Measurements from ENCODE around the gene SLC22A5.

Gene SLC22A5

DNA sequence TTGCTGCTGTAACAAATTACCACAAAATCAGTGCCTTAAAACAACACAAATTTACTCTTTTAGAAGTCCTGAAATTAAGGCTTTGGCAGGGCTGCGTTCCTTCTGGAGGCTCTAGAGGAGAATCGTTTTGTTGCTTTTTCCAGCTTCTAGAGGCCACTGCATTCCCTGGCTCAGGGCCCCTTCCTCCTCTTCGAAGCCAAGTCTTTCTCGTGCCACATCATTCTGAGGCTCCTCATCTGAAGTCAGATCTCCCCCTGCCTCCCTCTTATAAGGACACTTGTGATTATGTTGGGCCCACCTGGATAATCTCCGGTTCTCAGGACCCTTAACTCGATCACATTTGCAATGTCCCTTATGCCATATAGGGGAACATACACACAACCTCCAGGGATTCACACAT lies 48.0 kb downstream of the SLC22A5 start:
- Histone ChIP-seq H2BK15ac (ENCODE audit: low read depth, poor library complexity, severe bottlenecking) (no peak overlapping the region), H2AK5ac (ENCODE audit: low read length, severe bottlenecking) (no peak overlapping the region), H3K18ac (ENCODE audit: low read depth in 1 of 2, low read length in 2 of 2) (no peak overlapping the region), H3K14ac (ENCODE audit: low read length in 2 of 2) (no peak overlapping the region), H3K27ac (ENCODE audit: low read length, poor library complexity, severe bottlenecking) (no peak overlapping the region), H3K23ac (ENCODE audit: low read length in 2 of 2) (no peak overlapping the region), H3K9me3 (ENCODE audit: control insufficient read depth, low read length) (no peaks in the 10 kb centered on the region), H2BK120ac (ENCODE audit: low read depth, low read length) (no peak overlapping the region), H3K79me1 (replicated peaks; ENCODE audit: low read length, poor library complexity, severe bottlenecking) (peaks cover 3% of the 10 kb centered on the region), H4K8ac (ENCODE audit: low read length) (no peak overlapping the region), H3K4me2 (ENCODE audit: low read length, poor library complexity, severe bottlenecking) (no peak overlapping the region), H3K36me3 (ENCODE audit: control insufficient read depth in 1 of 2, insufficient read depth in 2 of 2, low read depth in 1 of 2, low read length in 2 of 2) (peaks cover 0 to 15% of the 10 kb centered on the region in 2 experiments), H3K4ac (ENCODE audit: low read depth in 1 of 2, low read length in 2 of 2) (no peak overlapping the region), H3K27me3 (ENCODE audit: control insufficient read depth in 1 of 2, insufficient read depth in 1 of 2, low read length in 2 of 2) (no peaks in the 10 kb centered on the region), H2AFZ (ENCODE audit: low read depth, low read length) (no peak overlapping the region), H2BK12ac (ENCODE audit: low read length in 2 of 2) (no peak overlapping the region), H3K4me3 (ENCODE audit: insufficient read depth in 1 of 2, low read depth in 1 of 2, low read length in 2 of 2) (no peak overlapping the region), H3K4me1 (ENCODE audit: control insufficient read depth, insufficient read depth, low read depth, low read length) (peaks cover 13% of the 10 kb centered on the region), H3K9ac (ENCODE audit: low read length) (peak overlapping the region; percentile 52), H4K91ac (ENCODE audit: low read length) (no peak overlapping the region), H2BK5ac (ENCODE audit: low read depth, low read length, poor library complexity, severe bottlenecking) (no peak overlapping the region)
- 96% methylated on average over 6 of the region's 6 CpGs for WGBS
- DNase-seq, result no peak

DNA sequence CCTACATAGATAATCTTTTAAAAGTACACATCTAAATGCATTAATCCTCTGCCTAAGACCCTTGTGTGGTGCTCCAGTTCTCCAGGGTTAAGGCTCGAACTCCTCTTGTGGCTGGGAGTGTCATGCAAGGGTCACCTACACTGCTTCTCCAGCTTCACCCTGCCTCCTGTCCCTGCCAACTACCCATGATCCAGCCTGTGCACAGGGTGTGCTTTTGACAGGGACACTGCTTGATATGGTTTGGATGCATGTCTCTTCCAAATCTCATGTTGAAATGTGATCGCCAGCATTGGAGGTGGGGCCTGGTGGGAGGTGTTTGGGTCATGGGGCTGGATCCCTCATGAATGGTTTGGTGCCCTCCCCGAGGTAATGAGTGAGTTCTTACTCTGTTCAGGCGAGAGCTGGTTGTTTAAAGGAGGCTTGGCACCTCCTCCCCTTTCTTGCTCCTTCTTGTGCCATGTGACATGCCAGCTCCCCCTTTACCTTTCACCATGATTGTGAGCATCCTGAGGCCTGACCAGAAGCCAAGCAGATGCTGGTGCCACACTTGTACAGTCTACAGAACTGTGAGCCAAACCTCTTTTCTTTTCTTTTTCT lies 48.5 kb downstream of the SLC22A5 start:
- Histone ChIP-seq H3K79me1 (replicated peaks; ENCODE audit: low read length, poor library complexity, severe bottlenecking) (peaks cover 3% of the 10 kb centered on the region), H3K4me2 (ENCODE audit: low read length, poor library complexity, severe bottlenecking) (no peak overlapping the region), H3K36me3 (ENCODE audit: control insufficient read depth in 1 of 2, insufficient read depth in 2 of 2, low read depth in 1 of 2, low read length in 2 of 2) (peaks cover 0 to 18% of the 10 kb centered on the region in 2 experiments), H3K9me3 (ENCODE audit: control insufficient read depth, low read length) (no peaks in the 10 kb centered on the region), H3K9ac (ENCODE audit: low read length) (no peak overlapping the region), H3K27me3 (ENCODE audit: control insufficient read depth in 1 of 2, insufficient read depth in 1 of 2, low read length in 2 of 2) (no peaks in the 10 kb centered on the region), H3K4me3 (ENCODE audit: insufficient read depth in 1 of 2, low read depth in 1 of 2, low read length in 2 of 2) (no peak overlapping the region), H2BK12ac (ENCODE audit: low read length in 2 of 2) (peak overlapping the region in 1 of 2 experiments; percentile 32), H3K18ac (ENCODE audit: low read depth in 1 of 2, low read length in 2 of 2) (peak overlapping the region in 1 of 2 experiments; percentile 16), H3K14ac (ENCODE audit: low read length in 2 of 2) (no peak overlapping the region), H3K4ac (ENCODE audit: low read depth in 1 of 2, low read length in 2 of 2) (no peak overlapping the region), H2BK5ac (ENCODE audit: low read depth, low read length, poor library complexity, severe bottlenecking) (no peak overlapping the region), H3K27ac (ENCODE audit: low read length, poor library complexity, severe bottlenecking) (no peak overlapping the region), H2AFZ (ENCODE audit: low read depth, low read length) (no peak overlapping the region), H3K4me1 (ENCODE audit: control insufficient read depth, insufficient read depth, low read depth, low read length) (peaks cover 17% of the 10 kb centered on the region), H2AK5ac (ENCODE audit: low read length, severe bottlenecking) (peak overlapping the region; percentile 78), H2BK120ac (ENCODE audit: low read depth, low read length) (no peak overlapping the region), H4K91ac (ENCODE audit: low read length) (peak overlapping the region; percentile 2), H3K23ac (ENCODE audit: low read length in 2 of 2) (no peak overlapping the region), H2BK15ac (ENCODE audit: low read depth, poor library complexity, severe bottlenecking) (no peak overlapping the region), H4K8ac (ENCODE audit: low read length) (no peak overlapping the region)
- WGBS, result 96% methylated on average over 3 of the region's 4 CpGs
- DNase-seq, result no peak

DNA sequence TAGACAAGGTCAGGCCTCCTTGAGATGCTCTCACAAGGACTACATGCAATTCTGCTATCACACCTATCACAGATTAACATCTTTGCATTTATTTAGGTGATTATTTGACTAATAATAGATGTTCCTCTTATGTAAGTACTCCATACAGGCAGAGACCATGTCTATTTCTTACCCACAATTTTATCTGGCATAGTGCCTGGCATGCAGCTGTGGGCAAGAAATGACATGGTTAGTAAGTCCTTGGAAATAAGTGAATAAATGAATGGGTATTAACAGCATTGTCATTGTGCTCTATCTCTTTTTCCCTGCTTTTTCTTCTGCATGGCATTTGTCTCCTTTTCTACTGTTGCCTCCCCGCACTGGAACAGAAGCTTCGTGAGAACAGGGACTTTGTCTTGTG lies 49.4 kb downstream of the SLC22A5 start:
- no peaks in the 10 kb centered on the region for H3K27me3 ChIP-seq (ENCODE audit: control insufficient read depth in 1 of 2, insufficient read depth in 1 of 2, low read length in 2 of 2)
- no peak overlapping the region for H3K4me2 ChIP-seq (ENCODE audit: low read length, poor library complexity, severe bottlenecking)
- H3K9ac ChIP-seq (ENCODE audit: low read length), result no peak overlapping the region
- WGBS, result 100% methylated on average over 2 of the region's 2 CpGs
- no peak overlapping the region for H3K23ac ChIP-seq (ENCODE audit: low read length in 2 of 2)
- H3K18ac ChIP-seq (ENCODE audit: low read depth in 1 of 2, low read length in 2 of 2), result no peak overlapping the region
- peaks cover 0 to 18% of the 10 kb centered on the region in 2 experiments for H3K36me3 ChIP-seq (ENCODE audit: control insufficient read depth in 1 of 2, insufficient read depth in 2 of 2, low read depth in 1 of 2, low read length in 2 of 2)
- H3K4ac ChIP-seq (ENCODE audit: low read depth in 1 of 2, low read length in 2 of 2), result no peak overlapping the region
- peaks cover 4% of the 10 kb centered on the region for H3K79me1 ChIP-seq (replicated peaks; ENCODE audit: low read length, poor library complexity, severe bottlenecking)
- no peaks in the 10 kb centered on the region for H3K9me3 ChIP-seq (ENCODE audit: control insufficient read depth, low read length)
- no peak overlapping the region for H2AFZ ChIP-seq (ENCODE audit: low read depth, low read length)
- no peak overlapping the region for H2BK120ac ChIP-seq (ENCODE audit: low read depth, low read length)
- H3K4me3 ChIP-seq (ENCODE audit: insufficient read depth in 1 of 2, low read depth in 1 of 2, low read length in 2 of 2), result no peak overlapping the region
- H3K4me1 ChIP-seq (ENCODE audit: control insufficient read depth, insufficient read depth, low read depth, low read length), result peaks cover 22% of the 10 kb centered on the region
- no peak overlapping the region for H3K14ac ChIP-seq (ENCODE audit: low read length in 2 of 2)
- H2BK12ac ChIP-seq (ENCODE audit: low read length in 2 of 2), result peak overlapping the region in 1 of 2 experiments; percentile 11
- no peak overlapping the region for H4K91ac ChIP-seq (ENCODE audit: low read length)
- H2AK5ac ChIP-seq (ENCODE audit: low read length, severe bottlenecking), result peak overlapping the region; percentile 79
- no peak overlapping the region for H2BK5ac ChIP-seq (ENCODE audit: low read depth, low read length, poor library complexity, severe bottlenecking)
- H2BK15ac ChIP-seq (ENCODE audit: low read depth, poor library complexity, severe bottlenecking), result no peak overlapping the region
- DNase-seq, result no peak
- no peak overlapping the region for H4K8ac ChIP-seq (ENCODE audit: low read length)
- peak overlapping the region; percentile 63 for H3K27ac ChIP-seq (ENCODE audit: low read length, poor library complexity, severe bottlenecking)

DNA sequence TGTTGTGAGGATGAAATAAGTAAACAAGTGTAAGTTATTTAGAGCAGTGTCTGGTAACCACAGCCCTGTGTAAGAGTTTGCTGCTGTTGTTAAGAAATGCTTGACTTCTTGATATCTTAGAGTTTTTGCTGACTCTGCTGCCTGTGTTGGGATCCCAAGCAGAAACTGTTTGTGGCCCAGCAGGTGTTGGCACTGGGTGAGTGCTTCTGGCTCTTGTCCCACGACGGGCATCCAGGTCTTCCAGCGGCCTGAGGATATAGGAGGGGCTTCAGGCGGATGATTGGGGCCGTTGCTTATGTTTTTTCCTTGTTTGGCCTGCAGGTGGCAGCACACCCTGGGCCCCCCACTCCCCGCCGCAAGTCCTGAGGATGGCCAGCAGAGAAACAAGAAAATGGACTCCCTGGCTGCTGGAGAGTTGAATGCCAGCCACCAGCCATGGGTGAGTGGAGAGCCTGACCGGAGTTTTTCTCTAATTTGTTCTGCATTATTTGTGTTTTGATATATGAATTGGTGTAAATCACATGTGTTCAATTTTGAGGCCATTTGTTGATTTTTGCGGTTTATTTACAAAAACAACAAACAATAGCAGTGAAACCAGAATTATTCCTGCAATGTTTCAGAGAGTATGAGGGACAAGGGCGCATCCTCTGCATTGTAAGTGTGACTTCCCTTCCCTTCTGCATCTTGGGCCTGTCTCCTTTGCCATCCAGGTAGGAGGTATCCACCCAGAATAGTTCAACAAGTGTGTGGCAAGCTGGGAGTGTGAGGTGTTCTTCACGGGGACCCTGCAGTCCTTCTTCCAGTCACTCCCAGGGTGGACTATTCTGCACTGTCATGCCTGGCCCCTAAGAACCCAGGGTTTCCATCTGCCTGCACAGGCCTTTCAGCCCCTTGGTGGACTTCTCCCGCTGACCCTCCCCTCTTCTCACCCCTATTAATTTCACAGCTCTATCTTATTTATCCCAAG lies 50.3 kb downstream of the SLC22A5 start:
- Histone ChIP-seq H3K4me3 (ENCODE audit: insufficient read depth in 1 of 2, low read depth in 1 of 2, low read length in 2 of 2) (no peak overlapping the region), H3K27ac (ENCODE audit: low read length, poor library complexity, severe bottlenecking) (peak overlapping the region; percentile 63), H2AK5ac (ENCODE audit: low read length, severe bottlenecking) (peak overlapping the region; percentile 4), H3K79me1 (replicated peaks; ENCODE audit: low read length, poor library complexity, severe bottlenecking) (peaks cover 8% of the 10 kb centered on the region), H3K27me3 (ENCODE audit: control insufficient read depth in 1 of 2, insufficient read depth in 1 of 2, low read length in 2 of 2) (no peaks in the 10 kb centered on the region), H4K91ac (ENCODE audit: low read length) (no peak overlapping the region), H2BK12ac (ENCODE audit: low read length in 2 of 2) (peak overlapping the region; percentile 90 to 92), H3K9me3 (ENCODE audit: control insufficient read depth, low read length) (no peaks in the 10 kb centered on the region), H3K18ac (ENCODE audit: low read depth in 1 of 2, low read length in 2 of 2) (peak overlapping the region; percentile 56 to 69), H3K14ac (ENCODE audit: low read length in 2 of 2) (no peak overlapping the region), H3K4ac (ENCODE audit: low read depth in 1 of 2, low read length in 2 of 2) (peak overlapping the region in 1 of 2 experiments; percentile 85), H2BK120ac (ENCODE audit: low read depth, low read length) (peak overlapping the region; percentile 9), H4K8ac (ENCODE audit: low read length) (peak overlapping the region; percentile 79), H2AFZ (ENCODE audit: low read depth, low read length) (peak overlapping the region; percentile 56), H3K36me3 (ENCODE audit: control insufficient read depth in 1 of 2, insufficient read depth in 2 of 2, low read depth in 1 of 2, low read length in 2 of 2) (peaks cover 0 to 18% of the 10 kb centered on the region in 2 experiments), H3K9ac (ENCODE audit: low read length) (peak overlapping the region; percentile 60), H2BK5ac (ENCODE audit: low read depth, low read length, poor library complexity, severe bottlenecking) (no peak overlapping the region), H3K4me1 (ENCODE audit: control insufficient read depth, insufficient read depth, low read depth, low read length) (peaks cover 23% of the 10 kb centered on the region), H2BK15ac (ENCODE audit: low read depth, poor library complexity, severe bottlenecking) (no peak overlapping the region), H3K4me2 (ENCODE audit: low read length, poor library complexity, severe bottlenecking) (no peak overlapping the region), H3K23ac (ENCODE audit: low read length in 2 of 2) (no peak overlapping the region)
- 22% methylated on average over 11 of the region's 12 CpGs for WGBS
- peak; percentile 84 for DNase-seq

Measured in mesenchymal stem cell (in vitro differentiated cells and primary cell).